ENCODE results near the gene UTS2B.

Gene UTS2B

GRCh38 chr3:191329654-191330529 lies at the start of gene UTS2B:
Gene UTS2B (minus strand): TSS chr3:191330526. CDS start chr3:191282189, 48,337 bp downstream.
- DNase-seq, result no peak

- DNase-seq, result no peak
These were observed 49.7 kb upstream of the UTS2B start for GRCh38 chr3:191380001-191380400.

GRCh38 chr3:191379446-191379845 lies 49.1 kb upstream of the UTS2B start:
- DNase-seq, result no peak

- DNase-seq, result no peak
These were observed 48.0 kb upstream of the UTS2B start for GRCh38 chr3:191378142-191378812.

GRCh38 chr3:191376516-191377141 lies 46.3 kb upstream of the UTS2B start:
- DNase-seq, result no peak

- no peak for DNase-seq
These were observed 43.0 kb upstream of the UTS2B start for GRCh38 chr3:191373327-191373726.

GRCh38 chr3:191372122-191372521 lies 41.8 kb upstream of the UTS2B start:
- DNase-seq, result no peak

GRCh38 chr3:191369616-191370010 lies 39.3 kb upstream of the UTS2B start:
- DNase-seq, result no peak

GRCh38 chr3:191368755-191369615 lies 38.7 kb upstream of the UTS2B start:
- no peak for DNase-seq

- no peak for DNase-seq
These were observed 36.3 kb upstream of the UTS2B start for GRCh38 chr3:191366675-191367074.

- DNase-seq, result no peak
These were observed 32.9 kb upstream of the UTS2B start for GRCh38 chr3:191363221-191363620.

- no peak for DNase-seq
These were observed 32.3 kb upstream of the UTS2B start for GRCh38 chr3:191362524-191363090.

GRCh38 chr3:191362037-191362436 lies 31.7 kb upstream of the UTS2B start:
- DNase-seq, result no peak

GRCh38 chr3:191361456-191361855 lies 31.1 kb upstream of the UTS2B start:
- DNase-seq, result no peak

GRCh38 chr3:191360620-191361019 lies 30.3 kb upstream of the UTS2B start:
- no peak for DNase-seq

- no peak for DNase-seq
These were observed 28.6 kb upstream of the UTS2B start for GRCh38 chr3:191358929-191359328.

- no peak for DNase-seq
These were observed 27.6 kb upstream of the UTS2B start for GRCh38 chr3:191357909-191358308.

GRCh38 chr3:191356631-191357439 lies 26.5 kb upstream of the UTS2B start:
- no peak for DNase-seq

GRCh38 chr3:191355406-191355805 lies 25.1 kb upstream of the UTS2B start:
- DNase-seq, result no peak

- DNase-seq, result no peak
These were observed 22.9 kb upstream of the UTS2B start for GRCh38 chr3:191353022-191353777.

- DNase-seq, result no peak
These were observed 21.7 kb upstream of the UTS2B start for GRCh38 chr3:191352014-191352413.

All from cortex of kidney (tissue), 1 donor.